Fibroblast of mammary gland (primary cell): ENCODE results near the gene LSM3.

Experiments
- DNase-seq: peaks from one replicate; pipeline ENCODE4 v3.0.0-alpha.2; 2010; ENCODE audit warnings: low read depth
- H3K4me3 ChIP-seq: 2 replicates; pipeline ENCODE4 v1.5.1; 2011; ENCODE audit warnings: low read depth, mild to moderate bottlenecking, low read length, moderate library complexity; ENCODE audit not compliant: control insufficient read depth
- TF ChIP-seq, protein P1 (sequence below): conservative IDR thresholded peaks from 2 replicates; pipeline ENCODE4 v1.5.1; 2011; ENCODE audit warnings: low read depth, low read length, inconsistent platforms; ENCODE audit not compliant: control insufficient read depth, insufficient read depth

Gene LSM3

GRCh38 chr3:14146381-14147065, 32.1 kb upstream of the LSM3 start:
- H3K4me3 ChIP-seq: no peak overlapping the region
- TF ChIP-seq, protein P1, sequence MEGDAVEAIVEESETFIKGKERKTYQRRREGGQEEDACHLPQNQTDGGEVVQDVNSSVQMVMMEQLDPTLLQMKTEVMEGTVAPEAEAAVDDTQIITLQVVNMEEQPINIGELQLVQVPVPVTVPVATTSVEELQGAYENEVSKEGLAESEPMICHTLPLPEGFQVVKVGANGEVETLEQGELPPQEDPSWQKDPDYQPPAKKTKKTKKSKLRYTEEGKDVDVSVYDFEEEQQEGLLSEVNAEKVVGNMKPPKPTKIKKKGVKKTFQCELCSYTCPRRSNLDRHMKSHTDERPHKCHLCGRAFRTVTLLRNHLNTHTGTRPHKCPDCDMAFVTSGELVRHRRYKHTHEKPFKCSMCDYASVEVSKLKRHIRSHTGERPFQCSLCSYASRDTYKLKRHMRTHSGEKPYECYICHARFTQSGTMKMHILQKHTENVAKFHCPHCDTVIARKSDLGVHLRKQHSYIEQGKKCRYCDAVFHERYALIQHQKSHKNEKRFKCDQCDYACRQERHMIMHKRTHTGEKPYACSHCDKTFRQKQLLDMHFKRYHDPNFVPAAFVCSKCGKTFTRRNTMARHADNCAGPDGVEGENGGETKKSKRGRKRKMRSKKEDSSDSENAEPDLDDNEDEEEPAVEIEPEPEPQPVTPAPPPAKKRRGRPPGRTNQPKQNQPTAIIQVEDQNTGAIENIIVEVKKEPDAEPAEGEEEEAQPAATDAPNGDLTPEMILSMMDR: no peak
- DNase-seq: no peak

- TF ChIP-seq, protein P1: no peak
- DNase-seq: no peak
- no peak overlapping the region for H3K4me3 ChIP-seq
Observed at GRCh38 chr3:14147066-14147435, 31.6 kb upstream of the LSM3 start.

DNA sequence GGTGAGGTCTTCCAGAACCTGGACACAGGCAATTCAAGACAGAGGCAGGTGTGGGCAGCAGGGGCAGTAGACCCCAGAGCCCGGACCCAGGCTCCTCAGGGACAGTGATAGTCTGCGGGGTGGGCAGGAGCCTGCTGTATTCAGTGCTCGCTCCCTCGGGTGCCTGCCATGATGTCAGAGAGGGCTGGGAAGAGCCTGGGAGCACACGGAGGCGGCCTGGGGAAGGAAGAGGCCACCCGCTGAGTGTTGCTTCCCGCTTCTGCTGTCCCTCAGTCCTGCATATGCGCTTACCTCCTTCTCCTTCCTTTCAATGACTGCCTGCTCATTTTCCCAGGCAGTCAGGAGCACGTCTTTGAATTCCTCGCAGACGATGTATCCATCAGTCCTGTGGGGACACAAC, 31.0 kb upstream of the LSM3 start:
- no peak overlapping the region for H3K4me3 ChIP-seq
- no peak for DNase-seq
- TF ChIP-seq, protein P1: no peak

DNA sequence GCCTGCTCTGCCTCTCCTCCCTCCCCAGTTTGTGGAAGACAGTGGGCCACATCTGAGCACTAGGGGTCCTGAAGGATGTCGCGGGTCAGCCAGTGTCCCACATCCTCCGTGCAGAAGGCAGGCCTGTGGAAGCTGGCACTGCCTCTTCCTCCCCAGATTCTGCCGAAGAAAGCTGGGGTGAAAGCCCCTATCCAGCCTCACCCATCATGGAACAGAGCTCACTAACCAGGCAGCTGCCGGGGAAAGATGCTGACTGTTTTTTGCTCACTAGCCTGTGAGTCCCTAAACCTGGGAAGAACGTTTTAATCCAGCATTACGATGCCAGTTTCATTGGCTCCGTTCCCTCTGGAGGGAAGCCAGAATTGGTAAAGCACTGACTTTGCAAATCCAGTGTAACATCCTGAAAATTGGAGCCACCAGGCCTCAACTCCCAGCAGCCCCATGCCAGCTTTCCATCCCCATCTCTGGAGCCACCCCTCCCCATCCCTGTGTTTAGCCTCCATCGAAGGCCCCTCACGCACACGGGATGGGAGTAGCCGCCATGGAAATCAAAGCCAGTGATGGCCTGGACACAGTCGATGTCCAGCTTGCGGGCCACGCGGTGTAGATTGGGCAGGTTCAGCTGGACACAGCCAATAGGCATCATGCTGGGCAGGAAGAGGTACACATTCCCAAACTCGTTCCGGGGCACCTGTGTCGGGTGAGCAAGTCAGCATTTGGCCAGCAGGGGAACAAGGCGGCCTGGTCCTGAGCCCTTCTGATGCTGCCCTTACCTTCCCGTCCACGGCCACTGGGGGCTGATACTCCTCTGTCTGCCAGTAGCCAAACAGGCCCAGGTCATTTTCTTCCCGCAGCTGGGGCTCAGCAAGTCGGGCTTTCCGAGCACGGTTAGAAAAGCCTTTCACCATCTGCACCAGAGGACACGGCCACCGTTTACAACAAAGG, 30.3 kb upstream of the LSM3 start:
- DNase-seq: no peak
- TF ChIP-seq, protein P1: no peak

GRCh38 chr3:14150078-14150477, 28.5 kb upstream of the LSM3 start:
- TF ChIP-seq, protein P1: no peak
- no peak for DNase-seq
- H3K4me3 ChIP-seq: no peak overlapping the region

More for the DNA sequence above, 30.3 kb upstream of the LSM3 start:
- H3K4me3 ChIP-seq: no peak overlapping the region

GRCh38 chr3:14150491-14151230, 28.0 kb upstream of the LSM3 start:
- DNase-seq: no peak
- H3K4me3 ChIP-seq: no peak overlapping the region

More at GRCh38 chr3:14150491-14151230, 28.0 kb upstream of the LSM3 start:
- TF ChIP-seq, protein P1: no peak
